H9 (cell line): ENCODE results near the gene KRTAP23-1. TPM values are rescaled to one million over a fixed set of nuclear protein-coding genes. Genes with fewer than 3 reads are reported as not detected.

Experiments used
- DNase-seq: peaks from one replicate; pipeline ENCODE4 v3.0.0-alpha.2; 2017
- H2AFZ ChIP-seq: one replicate; pipeline ENCODE4 v1.6.1; 2013; ENCODE audit warnings: mild to moderate bottlenecking, low read length, control low read depth, moderate library complexity
- H2AK5ac ChIP-seq: 2 replicates; pipeline ENCODE4 v1.6.1; 2013; ENCODE audit warnings: low read length, control low read depth, mixed read lengths; ENCODE audit not compliant: insufficient read length
- H2BK120ac ChIP-seq: one replicate; pipeline ENCODE4 v1.6.1; 2013; ENCODE audit warnings: low read depth, mild to moderate bottlenecking, low read length, control low read depth, inconsistent platforms; ENCODE audit not compliant: poor library complexity, severe bottlenecking
- H2BK12ac ChIP-seq: 2 replicates; pipeline ENCODE4 v1.6.1; 2013; ENCODE audit warnings: low read length, control low read depth, mixed read lengths, low read depth; ENCODE audit not compliant: insufficient read length
- H2BK15ac ChIP-seq: 2 replicates; pipeline ENCODE4 v1.6.1; 2013; ENCODE audit warnings: low read depth, low read length, control low read depth
- H2BK20ac ChIP-seq: one replicate; pipeline ENCODE4 v1.6.1; 2013; ENCODE audit warnings: low read depth, mild to moderate bottlenecking, low read length, control low read depth, inconsistent platforms; ENCODE audit not compliant: poor library complexity, severe bottlenecking
- H2BK5ac ChIP-seq: 2 replicates; pipeline ENCODE4 v1.6.1; 2013; ENCODE audit warnings: low read length, control low read depth, mixed read lengths; ENCODE audit not compliant: insufficient read length
- H3K14ac ChIP-seq: 2 replicates; pipeline ENCODE4 v1.6.1; 2013; ENCODE audit warnings: low read length, control low read depth; ENCODE audit not compliant: insufficient read depth
- H3K18ac ChIP-seq: 2 replicates; pipeline ENCODE4 v1.6.1; 2013; ENCODE audit warnings: low read depth, mild to moderate bottlenecking, mixed read lengths, low read length, control low read depth; ENCODE audit not compliant: insufficient read length
- H3K23ac ChIP-seq: 2 replicates; pipeline ENCODE4 v1.6.1; 2013; ENCODE audit warnings: low read length, control low read depth, mixed read lengths, low read depth; ENCODE audit not compliant: insufficient read length
- H3K23me2 ChIP-seq: 2 replicates; pipeline ENCODE4 v1.6.1; 2013; ENCODE audit warnings: low read depth, mild to moderate bottlenecking, mixed read lengths, low read length, control low read depth; ENCODE audit not compliant: insufficient read length, poor library complexity, severe bottlenecking
- H3K27ac ChIP-seq: 2 replicates; pipeline ENCODE4 v1.5.1; 2013; ENCODE audit warnings: low read length, control low read depth, mixed read lengths, low read depth; ENCODE audit not compliant: insufficient read length
- H3K27me3 ChIP-seq: 2 replicates; pipeline ENCODE4 v1.6.1; 2013; ENCODE audit warnings: low read length, control low read depth, inconsistent platforms; ENCODE audit not compliant: insufficient read depth
- H3K4ac ChIP-seq: 2 replicates; pipeline ENCODE4 v1.6.1; 2013; ENCODE audit warnings: low read depth, mild to moderate bottlenecking, control low read depth, inconsistent platforms, low read length, moderate library complexity
- H3K4me1 ChIP-seq: 2 replicates; pipeline ENCODE4 v1.6.1; 2013; ENCODE audit warnings: low read length, control low read depth, inconsistent platforms; ENCODE audit not compliant: insufficient read depth
- H3K4me2 ChIP-seq: 2 replicates; pipeline ENCODE4 v1.6.1; 2013; ENCODE audit warnings: low read length, control low read depth, mixed read lengths; ENCODE audit not compliant: insufficient read length, insufficient read depth
- H3K56ac ChIP-seq: 2 replicates; pipeline ENCODE4 v1.6.1; 2013; ENCODE audit warnings: low read depth, mild to moderate bottlenecking, mixed read lengths, low read length, control low read depth; ENCODE audit not compliant: insufficient read length
- H3K79me1 ChIP-seq: 2 replicates; pipeline ENCODE4 v1.6.1; 2013; ENCODE audit warnings: low read depth, mild to moderate bottlenecking, moderate library complexity, low read length, control low read depth, inconsistent platforms; ENCODE audit not compliant: insufficient read depth, poor library complexity, severe bottlenecking
- H3K79me2 ChIP-seq: 2 replicates; pipeline ENCODE4 v1.6.1; 2013; ENCODE audit warnings: low read length, control low read depth, inconsistent platforms; ENCODE audit not compliant: insufficient read depth
- H3K9ac ChIP-seq: 2 replicates; pipeline ENCODE4 v1.6.1; 2013; ENCODE audit warnings: low read length, control low read depth, mixed read lengths; ENCODE audit not compliant: insufficient read length; ENCODE audit errors: extremely low read depth
- H3K9me3 ChIP-seq: one replicate; pipeline ENCODE4 v1.6.1; 2013; ENCODE audit warnings: low read depth, low read length, inconsistent platforms; ENCODE audit not compliant: control insufficient read depth
- H3T11ph ChIP-seq: one replicate; pipeline ENCODE4 v1.6.1; 2013; ENCODE audit warnings: mild to moderate bottlenecking, low read length, control low read depth, inconsistent platforms
- H4K20me1 ChIP-seq: one replicate; pipeline ENCODE4 v1.6.1; 2013; ENCODE audit not compliant: control insufficient read depth, insufficient read length, insufficient read depth
- H4K5ac ChIP-seq: 2 replicates; pipeline ENCODE4 v1.6.1; 2013; ENCODE audit warnings: low read depth, mild to moderate bottlenecking, mixed read lengths, low read length, control low read depth; ENCODE audit not compliant: insufficient read length
- H4K8ac ChIP-seq: replicated peaks from 2 replicates; pipeline ENCODE4 v1.6.1; 2013; ENCODE audit warnings: low read length, control low read depth, mixed read lengths, low read depth; ENCODE audit not compliant: insufficient read length
- H4K91ac ChIP-seq: 2 replicates; pipeline ENCODE4 v1.6.1; 2013; ENCODE audit warnings: low read depth, mild to moderate bottlenecking, moderate library complexity, mixed read lengths, low read length, control low read depth; ENCODE audit not compliant: insufficient read length
- H3K27ac Mint-ChIP-seq, 3 experiments: 2 replicates in 2 of 3; 3 replicates in 1 of 3; pipeline ENCODE4 v1.8.0; 2020 to 2021; ENCODE audit warnings: mixed read lengths in 3 of 3, mild to moderate bottlenecking in 1 of 3, moderate library complexity in 1 of 3
- H3K27me3 Mint-ChIP-seq: 2 replicates; pipeline ENCODE4 v1.8.0; 2021; ENCODE audit warnings: low read depth, mild to moderate bottlenecking, moderate library complexity, mixed read lengths
- H3K36me3 Mint-ChIP-seq, 3 experiments: 2 replicates in 2 of 3; 3 replicates in 1 of 3; pipeline ENCODE4 v1.8.0; 2020 to 2021; ENCODE audit warnings: low read depth in 3 of 3, mixed read lengths in 3 of 3; ENCODE audit not compliant: insufficient read depth in 1 of 3
- H3K4me1 Mint-ChIP-seq, 2 experiments: 2 replicates each; pipeline ENCODE4 v1.8.0; 2020; ENCODE audit warnings: mixed read lengths in 2 of 2
- H3K4me3 Mint-ChIP-seq, 2 experiments: 2 replicates in 1 of 2; 3 replicates in 1 of 2; pipeline ENCODE4 v1.8.0; 2020 to 2021; ENCODE audit warnings: mild to moderate bottlenecking in 2 of 2, mixed read lengths in 2 of 2, moderate library complexity in 1 of 2
- H3K9me3 Mint-ChIP-seq, 2 experiments: 2 replicates in 1 of 2; 3 replicates in 1 of 2; pipeline ENCODE4 v1.8.0; 2020; ENCODE audit warnings: mild to moderate bottlenecking in 2 of 2, mixed read lengths in 2 of 2, moderate library complexity in 1 of 2
- CTCF ChIP-seq: fragments of 200-600 bp; sonication (generic); conservative IDR thresholded peaks from 3 replicates; pipeline ENCODE4 v1.8.0; 2021; ENCODE audit warnings: antibody characterized with exemption, mild to moderate bottlenecking
- WGBS: extraction: QIAGEN DNeasy Blood & Tissue Kit; methylation state at CpG from one replicate; pipeline ENCODE4 v1.1.7; 2013; ENCODE audit warnings: missing lambda C conversion rate, low lambda C conversion rate, mixed read lengths; ENCODE audit not compliant: insufficient read length; ENCODE audit errors: extremely low coverage; 5-methylcytosine and 5-hydroxymethylcytosine counted together
- total RNA-seq: library from RNA; stranded (reverse); gene quantifications from 2 replicates; pipeline ENCODE4 v1.2.1, GENCODE V29; 2021

KRTAP23-1 gene
- total RNA-seq, 1 experiment from 2014 or later: not detected

- no peak for DNase-seq
- Mint-ChIP-seq H3K36me3 (no peaks in the 10 kb centered on the region), H3K27me3 (no peaks in the 10 kb centered on the region), H3K4me3 (no peak overlapping the region), H3K4me1 (no peaks in the 10 kb centered on the region), H3K9me3 (no peaks in the 10 kb centered on the region), H3K27ac (no peak overlapping the region)
- no peak overlapping the region for H3K14ac ChIP-seq
- no peaks in the 10 kb centered on the region for H3K4me1 ChIP-seq
- H2BK120ac ChIP-seq: no peak overlapping the region
- no peak overlapping the region for H3K9ac ChIP-seq
- H3K27me3 ChIP-seq: no peaks in the 10 kb centered on the region; the same call in 1 of the 2 replicates
- H4K20me1 ChIP-seq: no peaks in the 10 kb centered on the region
- H3K79me2 ChIP-seq: no peaks in the 10 kb centered on the region; the same call in 1 of the 2 replicates
- no peak overlapping the region for H3K4ac ChIP-seq
- H3K23me2 ChIP-seq: no peaks in the 10 kb centered on the region
- H3K79me1 ChIP-seq: no peaks in the 10 kb centered on the region
- H3K18ac ChIP-seq: no peak overlapping the region
- no peak overlapping the region for H2AK5ac ChIP-seq
- no peak overlapping the region for H4K91ac ChIP-seq
- no peaks in the 10 kb centered on the region for H3K9me3 ChIP-seq
- no peak overlapping the region for H3K27ac ChIP-seq
- no peak overlapping the region for H2BK15ac ChIP-seq
- H3T11ph ChIP-seq: no peak overlapping the region
- H3K23ac ChIP-seq: no peak overlapping the region
- no peak overlapping the region for H3K56ac ChIP-seq
- no peak for TF ChIP-seq CTCF
- H4K8ac ChIP-seq: no peak overlapping the region
- no peak overlapping the region for H2AFZ ChIP-seq
- WGBS: no CpG with 5 or more reads among the region's 3 CpGs
- no peak overlapping the region for H2BK12ac ChIP-seq
- H3K4me2 ChIP-seq: no peak overlapping the region
- no peak overlapping the region for H2BK20ac ChIP-seq
- no peak overlapping the region for H4K5ac ChIP-seq
- no peak overlapping the region for H2BK5ac ChIP-seq
Observed at GRCh38 chr21:30333736-30334135, 14.7 kb downstream of the KRTAP23-1 start.
